ENCODE results near the gene MDFI. TPM values are rescaled to one million over a fixed set of nuclear protein-coding genes. Genes with fewer than 3 reads are reported as not detected.

Gene MDFI
- total and polyA plus RNA-seq, 12 donors: 0.34 to 4.4 (median 1.3) TPM

DNA sequence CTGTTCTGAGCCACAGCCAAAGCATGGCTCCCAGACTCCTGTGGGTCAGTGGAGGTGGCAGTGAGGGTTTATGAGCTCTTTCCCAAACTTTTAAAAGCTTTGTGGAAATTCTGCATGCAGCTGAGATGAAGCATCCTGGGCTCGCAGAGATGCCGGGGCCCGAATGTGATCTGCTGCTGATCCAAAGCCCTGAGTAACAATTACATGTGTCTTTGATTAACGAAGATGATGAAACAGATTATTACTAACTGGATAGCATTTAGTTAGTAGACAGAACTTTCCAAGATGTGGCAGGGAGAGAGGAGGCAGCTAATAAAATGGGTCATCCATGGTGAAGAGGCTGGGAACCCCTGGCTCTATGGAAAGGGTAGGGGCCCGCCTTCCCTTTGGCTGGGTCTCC lies 43.9 kb upstream of the MDFI start:
- H3K4me3 ChIP-seq: no peak overlapping the region
- no peak for ATAC-seq
- H3K9me3 ChIP-seq: no peaks in the 10 kb centered on the region
- TF ChIP-seq, protein P1, sequence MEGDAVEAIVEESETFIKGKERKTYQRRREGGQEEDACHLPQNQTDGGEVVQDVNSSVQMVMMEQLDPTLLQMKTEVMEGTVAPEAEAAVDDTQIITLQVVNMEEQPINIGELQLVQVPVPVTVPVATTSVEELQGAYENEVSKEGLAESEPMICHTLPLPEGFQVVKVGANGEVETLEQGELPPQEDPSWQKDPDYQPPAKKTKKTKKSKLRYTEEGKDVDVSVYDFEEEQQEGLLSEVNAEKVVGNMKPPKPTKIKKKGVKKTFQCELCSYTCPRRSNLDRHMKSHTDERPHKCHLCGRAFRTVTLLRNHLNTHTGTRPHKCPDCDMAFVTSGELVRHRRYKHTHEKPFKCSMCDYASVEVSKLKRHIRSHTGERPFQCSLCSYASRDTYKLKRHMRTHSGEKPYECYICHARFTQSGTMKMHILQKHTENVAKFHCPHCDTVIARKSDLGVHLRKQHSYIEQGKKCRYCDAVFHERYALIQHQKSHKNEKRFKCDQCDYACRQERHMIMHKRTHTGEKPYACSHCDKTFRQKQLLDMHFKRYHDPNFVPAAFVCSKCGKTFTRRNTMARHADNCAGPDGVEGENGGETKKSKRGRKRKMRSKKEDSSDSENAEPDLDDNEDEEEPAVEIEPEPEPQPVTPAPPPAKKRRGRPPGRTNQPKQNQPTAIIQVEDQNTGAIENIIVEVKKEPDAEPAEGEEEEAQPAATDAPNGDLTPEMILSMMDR (IDR thresholded peaks at IDR 0.05): no peak
- H3K36me3 ChIP-seq: peaks cover 0 to 76% (median 13%) of the 10 kb centered on the region in 9 donors
- H3K27ac ChIP-seq: no peak overlapping the region
- peaks cover 0 to 8% (median 0%) of the 10 kb centered on the region in 9 donors for H3K4me1 ChIP-seq
- no peak for DNase-seq
- no peaks in the 10 kb centered on the region for H3K27me3 ChIP-seq
- intact Hi-C loops (cut with DNase I): loop anchor here in 5 of 10 donors (5.0 kb wide), 4 partner anchors 47 to 227 kb away; partner anchors contain the start of gene FOXP4 (in 1 of the 5)
- WGBS, 2 donors: 97 to 99% methylated on average over 5 of the region's 5 CpGs

GRCh38 chr6:41594766-41595165 lies 43.5 kb upstream of the MDFI start:
- H3K4me1 ChIP-seq: peaks cover 0 to 8% (median 0%) of the 10 kb centered on the region in 9 donors
- 92 to 94% methylated on average over 15 of the region's 15 CpGs for WGBS, 2 donors
- no peak overlapping the region for H3K4me3 ChIP-seq
- H3K9me3 ChIP-seq: no peaks in the 10 kb centered on the region
- peaks cover 0 to 72% (median 10%) of the 10 kb centered on the region in 9 donors for H3K36me3 ChIP-seq
- intact Hi-C loops (cut with DNase I): loop anchor here in 5 of 10 donors (5.0 kb wide), 4 partner anchors 47 to 227 kb away; partner anchors contain the start of gene FOXP4 (in 1 of the 5)
- ATAC-seq: no peak
- no peak overlapping the region for H3K27ac ChIP-seq
- TF ChIP-seq, protein P1 (IDR thresholded peaks at IDR 0.05): no peak
- DNase-seq: no peak
- H3K27me3 ChIP-seq: no peaks in the 10 kb centered on the region

DNA sequence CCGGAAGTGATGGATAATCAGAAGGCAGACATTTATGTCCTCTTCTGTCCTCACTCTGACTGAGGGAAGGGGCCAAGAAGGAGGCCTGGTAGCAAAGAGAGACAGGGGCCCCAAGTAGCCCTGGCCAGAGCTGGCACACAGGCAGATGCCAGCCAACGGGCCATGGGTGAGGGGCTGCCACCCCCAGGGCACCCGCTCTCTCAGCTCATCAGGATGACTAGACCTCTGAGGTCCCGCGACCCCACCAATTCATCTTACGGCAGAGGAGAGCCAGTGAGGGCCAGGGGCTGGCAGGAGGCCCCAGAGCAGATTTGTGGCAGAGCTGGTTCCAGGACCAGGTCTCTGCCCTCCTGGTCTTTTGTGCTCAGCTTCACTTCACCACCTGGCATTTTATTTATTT lies 43.1 kb upstream of the MDFI start:
- WGBS, 2 donors: 89% methylated on average over 6 of the region's 6 CpGs
- H3K4me3 ChIP-seq: no peak overlapping the region
- H3K27ac ChIP-seq: no peak overlapping the region
- DNase-seq (no peak), ATAC-seq (no peak)
- peaks cover 0 to 8% (median 0%) of the 10 kb centered on the region in 9 donors for H3K4me1 ChIP-seq
- H3K9me3 ChIP-seq: no peaks in the 10 kb centered on the region
- peaks cover 0 to 72% (median 6%) of the 10 kb centered on the region in 9 donors for H3K36me3 ChIP-seq
- no peaks in the 10 kb centered on the region for H3K27me3 ChIP-seq
- TF ChIP-seq, protein P1 (IDR thresholded peaks at IDR 0.05): no peak
- intact Hi-C loops (cut with DNase I): no loop called here

DNA sequence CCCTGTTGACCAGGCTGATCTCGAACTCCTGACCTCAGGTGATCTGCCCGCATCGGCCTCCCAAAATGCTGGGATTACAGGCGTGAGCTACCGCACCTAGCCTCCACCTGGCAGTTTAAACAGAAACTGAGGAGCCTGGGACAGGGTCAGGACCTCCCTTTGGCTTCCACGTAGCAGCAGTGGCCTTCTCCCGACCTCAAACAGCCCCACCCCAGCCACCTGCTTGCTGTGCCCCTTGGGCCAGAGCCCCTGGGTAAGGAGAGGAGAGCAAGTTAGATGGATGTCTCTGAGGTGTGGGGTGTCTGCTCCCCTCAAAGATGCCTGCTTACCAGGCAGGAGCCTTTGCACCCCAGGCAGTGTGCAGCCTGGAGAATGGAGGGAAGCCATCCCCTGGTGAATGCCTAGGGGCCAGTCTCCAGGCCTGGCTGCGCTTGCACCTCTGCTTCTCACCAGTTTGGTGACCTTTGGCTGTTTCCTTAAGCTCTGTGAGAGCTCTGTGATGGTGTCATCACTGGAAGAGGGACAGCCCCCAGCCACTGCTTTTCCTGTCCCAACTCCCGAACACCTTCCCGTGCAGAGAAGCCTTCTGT lies 42.1 kb upstream of the MDFI start:
- Histone ChIP-seq H3K27ac (no peak overlapping the region), H3K27me3 (no peaks in the 10 kb centered on the region), H3K4me3 (no peak overlapping the region), H3K36me3 (peaks cover 0 to 66% (median 3%) of the 10 kb centered on the region in 9 donors), H3K4me1 (peaks cover 0 to 8% (median 0%) of the 10 kb centered on the region in 9 donors), H3K9me3 (no peaks in the 10 kb centered on the region)
- DNase-seq (no peak), ATAC-seq (no peak)
- WGBS, 2 donors: 88 to 91% methylated on average over 10 of the region's 10 CpGs
- TF ChIP-seq, protein P1 (IDR thresholded peaks at IDR 0.05): no peak
- intact Hi-C loops (cut with DNase I): no loop called here
